HG03521 (cell line): ENCODE data around the gene NPR2.

ENCODE experiments used
- ATAC-seq: cut with Tn5 transposase; IDR thresholded peaks from one replicate; pipeline ENCODE4 v1.9.1; 2021; ENCODE audit warnings: mild to moderate bottlenecking, moderate library complexity; ENCODE audit not compliant: unreplicated experiment

The NPR2 gene

GRCh38 chr9:35763181-35763580 lies 28.2 kb upstream of the NPR2 start:
- ATAC-seq: no peak

GRCh38 chr9:35763803-35764202 lies 27.6 kb upstream of the NPR2 start:
- no peak for ATAC-seq

- ATAC-seq: no peak
These were observed 24.4 kb upstream of the NPR2 start for GRCh38 chr9:35766997-35767396.

- ATAC-seq: no peak
These were observed 23.9 kb upstream of the NPR2 start for GRCh38 chr9:35767458-35767857.

- ATAC-seq: no peak
These were observed 21.6 kb upstream of the NPR2 start for GRCh38 chr9:35769763-35770162.

GRCh38 chr9:35771075-35771433 lies 20.3 kb upstream of the NPR2 start:
- ATAC-seq: no peak

DNA sequence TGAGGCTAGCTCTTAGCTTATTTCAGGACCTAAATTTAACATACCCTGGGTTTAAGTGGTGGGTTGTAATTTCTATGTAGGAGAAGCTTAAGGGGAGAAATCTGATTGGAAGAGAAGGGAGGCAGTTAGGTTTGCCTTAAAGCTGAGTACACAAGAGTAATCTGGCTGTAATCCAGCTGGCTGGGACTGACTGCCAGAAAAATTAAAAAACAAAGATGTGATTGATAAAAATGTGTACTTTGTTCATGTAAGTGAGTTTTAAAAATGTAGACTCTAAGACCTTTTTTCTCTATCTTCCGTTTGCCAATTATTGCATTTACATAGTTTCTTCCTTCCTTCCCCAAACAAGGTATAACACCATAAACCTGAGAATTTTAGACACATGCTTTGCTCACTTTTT lies 19.9 kb upstream of the NPR2 start:
- ATAC-seq: no peak

GRCh38 chr9:35771943-35772342 lies 19.4 kb upstream of the NPR2 start:
- no peak for ATAC-seq

DNA sequence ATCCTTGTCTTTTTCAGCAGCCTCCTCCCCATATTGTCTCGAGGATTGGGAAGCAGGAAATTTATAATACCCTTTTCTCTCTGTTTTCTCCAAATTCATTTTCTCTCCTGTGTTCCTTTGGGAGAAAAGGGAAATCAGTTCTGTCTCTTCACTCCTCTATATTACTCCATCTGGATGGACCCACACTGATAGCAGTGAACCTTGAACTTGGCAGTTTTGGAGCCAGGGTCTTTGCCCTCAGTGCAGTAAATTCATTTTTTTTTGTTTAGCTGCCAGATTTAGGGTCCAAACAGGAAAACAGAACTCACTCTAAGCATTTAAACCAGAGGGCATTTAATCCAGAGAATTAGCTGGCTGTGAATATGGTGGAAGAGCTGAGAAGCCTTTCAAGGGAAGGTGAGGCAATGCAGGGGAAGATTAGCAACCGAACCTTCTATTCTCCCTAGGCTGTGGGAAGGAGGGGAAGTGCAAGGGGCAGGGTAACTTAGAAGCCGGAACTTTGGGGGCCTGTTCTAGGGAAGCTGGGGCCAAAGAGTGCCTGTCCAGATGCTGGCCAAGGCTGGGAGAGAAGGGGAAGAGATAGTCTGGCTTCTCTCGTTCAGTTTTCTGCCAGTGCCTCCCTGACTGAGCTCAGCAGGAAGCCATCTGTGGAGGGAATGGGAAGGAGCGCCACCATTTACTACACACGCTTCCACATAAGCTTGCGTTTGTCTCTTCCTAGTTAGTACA lies 16.3 kb upstream of the NPR2 start:
- ATAC-seq: no peak

GRCh38 chr9:35776018-35776417 lies 15.4 kb upstream of the NPR2 start:
- ATAC-seq: no peak

- no peak for ATAC-seq
These were observed 12.9 kb upstream of the NPR2 start for GRCh38 chr9:35778496-35778895.

DNA sequence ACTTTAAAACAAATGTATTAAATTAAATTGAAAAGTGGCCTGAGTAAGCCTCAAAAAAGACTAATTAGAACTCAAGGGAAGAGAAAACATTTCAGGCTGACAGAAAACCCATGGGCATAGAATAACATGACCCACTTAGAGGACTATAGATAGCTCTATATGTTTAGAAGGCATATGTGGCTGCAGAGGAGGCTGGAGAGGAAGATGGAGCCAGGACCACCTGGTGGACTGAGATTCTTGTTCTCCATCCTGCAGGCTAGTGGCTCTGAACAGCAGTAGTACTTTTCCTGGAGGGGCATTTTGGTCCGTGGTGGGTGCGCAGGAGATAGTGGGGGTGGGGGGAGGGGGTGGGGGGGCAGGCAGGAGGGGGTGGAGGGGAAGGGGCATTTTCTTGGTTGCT lies 10.3 kb upstream of the NPR2 start:
- no peak for ATAC-seq

- no peak for ATAC-seq
These were observed 8.0 kb upstream of the NPR2 start for GRCh38 chr9:35783418-35783817.

GRCh38 chr9:35789541-35789940 lies 1.9 kb upstream of the NPR2 start:
- ATAC-seq: no peak

DNA sequence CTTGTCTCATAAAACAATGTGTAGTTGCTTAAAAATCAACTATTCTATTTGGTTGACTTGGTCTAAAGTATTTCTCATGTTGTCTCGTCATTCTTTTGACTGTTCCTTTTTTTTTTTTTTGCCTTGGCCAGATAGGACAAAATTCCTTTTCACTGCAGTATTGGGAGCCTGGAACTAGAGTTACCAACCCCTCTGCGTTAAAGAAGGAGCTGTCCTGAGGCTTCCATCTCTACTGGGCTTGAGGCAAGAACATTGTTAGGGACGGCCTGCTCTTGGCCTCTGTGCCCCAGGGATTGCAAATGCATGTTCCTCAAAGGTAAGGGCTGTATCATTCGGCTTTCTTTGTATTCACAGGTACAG lies 1.4 kb upstream of the NPR2 start:
- no peak for ATAC-seq

GRCh38 chr9:35790385-35791296 lies 750 bp upstream of the NPR2 start:
- no peak for ATAC-seq

DNA sequence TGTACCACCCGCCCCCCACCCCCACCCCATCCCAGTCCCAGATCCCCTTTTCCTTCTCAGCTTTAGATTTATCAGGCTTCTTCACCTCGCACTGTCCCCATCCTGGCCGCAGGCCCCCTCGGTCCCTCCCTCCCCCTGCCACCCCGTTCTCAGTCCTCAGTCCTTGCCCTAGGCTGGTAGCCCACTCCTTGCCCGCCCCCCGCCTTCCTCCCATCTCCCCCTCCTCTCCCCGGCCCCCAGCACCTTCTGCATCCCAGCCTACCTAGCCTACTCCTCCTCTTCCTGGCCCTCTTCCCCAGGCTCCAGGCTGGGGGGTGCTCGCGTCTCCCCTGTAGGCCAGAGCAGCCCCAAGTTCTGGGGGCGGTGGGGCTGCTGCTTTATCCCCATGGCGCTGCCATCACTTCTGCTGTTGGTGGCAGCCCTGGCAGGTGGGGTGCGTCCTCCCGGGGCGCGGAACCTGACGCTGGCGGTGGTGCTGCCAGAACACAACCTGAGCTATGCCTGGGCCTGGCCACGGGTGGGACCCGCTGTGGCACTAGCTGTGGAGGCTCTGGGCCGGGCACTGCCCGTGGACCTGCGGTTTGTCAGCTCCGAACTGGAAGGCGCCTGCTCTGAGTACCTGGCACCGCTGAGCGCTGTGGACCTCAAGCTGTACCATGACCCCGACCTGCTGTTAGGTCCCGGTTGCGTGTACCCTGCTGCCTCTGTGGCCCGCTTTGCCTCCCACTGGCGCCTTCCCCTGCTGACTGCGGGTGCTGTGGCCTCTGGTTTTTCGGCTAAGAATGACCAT lies 828 bp downstream of the NPR2 start:
- ATAC-seq: no peak

- ATAC-seq: no peak
These were observed 1.4 kb downstream of the NPR2 start for GRCh38 chr9:35792826-35793225.

DNA sequence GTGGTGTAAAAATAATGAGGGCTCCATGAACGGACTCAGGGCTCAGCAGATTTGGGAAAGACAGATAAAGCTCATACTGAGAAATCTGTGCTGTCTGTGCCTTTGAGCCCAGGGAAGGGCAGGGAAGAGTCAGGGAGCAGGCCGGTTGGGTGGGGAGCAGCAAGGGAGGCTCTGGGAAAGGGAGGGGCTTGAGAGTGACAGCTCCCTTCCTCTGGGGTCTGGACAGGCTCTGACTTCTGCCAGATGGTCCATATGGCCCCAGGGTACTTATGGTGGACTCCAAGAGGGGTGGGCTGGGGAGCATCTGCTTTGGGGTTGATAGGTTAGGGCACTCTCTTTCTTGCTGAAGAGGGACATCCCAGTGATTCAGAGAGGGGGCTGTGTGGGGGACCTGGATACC lies 2.1 kb downstream of the NPR2 start:
- no peak for ATAC-seq

- ATAC-seq: no peak
These were observed 4.3 kb downstream of the NPR2 start for GRCh38 chr9:35795695-35796094.

GRCh38 chr9:35797311-35798109 lies 6.1 kb downstream of the NPR2 start:
- no peak for ATAC-seq
